A673 (cell line): Measurements from ENCODE around the gene MAST3.

Experiments used
- CTCF ChIP-seq: fragments of 300-800, 200-600 bp; sonication (generic); conservative IDR thresholded peaks from 2 replicates; pipeline ENCODE4 v1.5.1; 2017; ENCODE audit warnings: low read depth, mild to moderate bottlenecking, antibody characterized with exemption, low read length, moderate library complexity, mixed read lengths
- EZH2 ChIP-seq: fragments of 200-600 bp; sonication (generic); IDR thresholded peaks from 2 replicates; pipeline ENCODE4 v1.6.1; 2017; ENCODE audit warnings: borderline replicate concordance, low read depth, mild to moderate bottlenecking, mixed read lengths, antibody characterized with exemption, low read length; ENCODE audit not compliant: poor library complexity, severe bottlenecking

- TF ChIP-seq CTCF (no peak), EZH2 (no peak)
Measured at GRCh38 chr19:18126097-18126496, 28.5 kb downstream of the MAST3 start.
